ENCODE data around the gene ZNF207. TPM values are rescaled to one million over a fixed set of nuclear protein-coding genes. Genes with fewer than 3 reads are reported as not detected.
"Not testable (repeated sequence)": the region's sequence is repeated elsewhere in the genome, so short reads cannot be mapped to it uniquely, and the experiment has no call there.

ZNF207 gene
- total RNA-seq, 1 experiment from 2014 or later, result 188 TPM

DNA sequence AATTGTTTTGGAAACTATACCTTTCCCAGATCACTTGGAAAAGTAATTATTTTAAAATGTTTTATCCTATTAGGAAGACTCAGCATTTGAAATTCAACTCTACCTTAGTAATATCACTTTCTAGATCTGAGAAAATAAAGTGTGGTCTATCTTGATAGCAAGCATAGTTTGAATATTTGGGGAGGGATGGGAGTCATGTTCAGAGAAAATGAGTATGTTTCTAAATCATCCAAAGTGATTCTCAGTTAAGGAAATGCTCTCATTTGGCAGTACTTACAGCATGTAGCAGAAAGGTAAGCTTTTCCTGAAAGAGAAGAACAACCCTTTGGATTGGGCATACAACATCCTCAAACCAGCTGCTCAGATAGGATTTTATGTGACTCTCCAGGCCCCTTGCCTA lies 14.9 kb upstream of the ZNF207 start:
- DNase-seq (ENCODE audit: low spot score), result no peak

DNA sequence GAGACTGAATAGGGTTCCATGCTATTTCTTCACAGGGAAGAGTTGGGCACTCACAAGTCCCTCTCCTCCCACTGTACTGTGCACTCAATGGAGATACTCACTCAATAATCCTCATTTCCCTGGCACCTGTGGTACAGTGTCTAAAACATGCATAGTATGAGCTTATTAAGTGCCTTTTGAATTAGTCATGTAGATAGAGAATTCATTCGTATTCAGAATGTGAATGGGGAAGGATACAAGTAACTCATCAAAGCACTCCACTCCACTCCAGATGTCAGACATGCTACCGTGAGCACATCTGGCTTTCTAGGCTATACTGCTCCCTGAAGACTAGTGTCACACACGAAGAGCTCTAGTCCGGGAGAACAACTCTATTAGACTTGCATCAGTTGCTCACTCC lies 14.3 kb upstream of the ZNF207 start:
- DNase-seq (ENCODE audit: low spot score), result no peak

DNA sequence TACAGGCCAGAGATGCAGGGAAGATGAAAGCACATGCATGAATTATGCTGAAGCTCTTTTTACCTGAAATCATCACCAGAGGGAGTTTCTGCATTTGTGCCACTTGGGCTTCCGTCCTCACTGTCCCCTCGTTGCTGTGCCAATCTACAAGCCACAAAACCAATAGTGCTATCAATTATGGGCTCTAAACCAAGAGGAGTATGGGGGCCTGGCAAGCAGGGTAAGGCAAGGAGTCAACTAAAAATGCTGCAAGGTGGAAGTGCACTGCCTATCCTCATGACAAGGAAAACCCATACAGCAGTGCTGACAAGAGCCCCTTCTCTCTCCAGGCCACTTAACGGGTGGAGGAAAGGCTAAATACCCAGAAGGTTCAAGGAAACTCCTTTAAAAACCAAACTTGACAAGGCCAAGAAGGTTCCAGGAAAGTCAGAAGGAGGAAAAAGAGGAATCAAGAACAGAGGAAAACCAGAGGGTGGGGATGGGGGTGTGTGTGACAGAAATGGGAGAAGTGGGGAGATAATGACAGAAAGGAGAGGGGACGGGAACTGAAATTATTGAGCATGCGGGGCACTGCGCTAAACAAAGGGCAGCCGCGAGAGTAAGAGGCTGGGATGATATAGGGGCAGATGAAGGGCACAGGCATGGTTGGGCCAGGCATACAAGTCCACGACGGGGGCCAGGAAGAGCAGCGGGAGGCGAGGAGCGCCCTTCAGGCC lies 8.7 kb upstream of the ZNF207 start:
- peak; percentile 67 for DNase-seq (ENCODE audit: low spot score)

DNA sequence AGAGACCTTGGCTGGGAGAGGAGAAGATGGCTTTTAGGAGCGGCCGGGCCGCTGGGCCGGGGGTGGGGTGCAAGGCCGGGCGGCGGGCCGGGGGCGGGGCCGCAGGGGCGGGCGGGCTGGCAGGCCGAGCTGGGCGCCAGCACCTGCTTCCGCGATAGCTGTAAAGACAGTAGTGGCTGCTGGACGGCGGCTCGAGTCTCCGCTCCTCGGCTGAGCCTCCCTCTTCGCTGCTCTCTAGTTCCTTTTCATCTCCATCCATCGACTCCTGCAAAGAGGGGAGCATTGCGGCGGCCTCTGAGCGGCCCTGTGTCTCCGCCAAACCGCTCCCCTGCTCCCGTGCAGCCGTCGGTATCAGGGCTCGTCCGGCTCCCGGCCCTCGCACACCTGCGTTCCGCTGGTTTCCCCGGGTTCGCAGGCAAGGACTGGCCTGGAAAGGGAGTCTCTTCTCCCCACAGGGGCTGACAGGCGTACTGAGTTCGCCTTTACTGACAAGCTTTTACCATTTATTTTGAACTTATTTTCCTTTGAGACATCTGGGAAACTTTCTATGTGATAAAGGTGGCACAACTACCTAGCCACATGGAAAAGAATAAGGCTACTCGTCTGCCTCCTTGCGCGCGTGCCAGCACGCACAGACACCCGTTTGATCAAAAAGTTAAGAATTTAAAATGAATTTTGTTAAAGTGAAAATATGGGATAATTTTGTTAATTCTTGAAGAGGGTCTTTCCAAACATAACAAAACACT lies 7.9 kb upstream of the ZNF207 start, which contains the start of gene C17orf75:
C17orf75 (minus strand) TSS at position 317 of the 746 bp plus-strand sequence; CDS start at position 283, 34 bp downstream.
- peak; percentile 88 for DNase-seq (ENCODE audit: low spot score)

GRCh38 chr17:32342603-32343325 lies 7.2 kb upstream of the ZNF207 start:
- no peak for DNase-seq (ENCODE audit: low spot score)

GRCh38 chr17:32345951-32346600 lies 3.9 kb upstream of the ZNF207 start:
- DNase-seq (ENCODE audit: low spot score), result no peak

GRCh38 chr17:32348483-32348800 lies 1.5 kb upstream of the ZNF207 start:
- DNase-seq (ENCODE audit: low spot score), result no peak

DNA sequence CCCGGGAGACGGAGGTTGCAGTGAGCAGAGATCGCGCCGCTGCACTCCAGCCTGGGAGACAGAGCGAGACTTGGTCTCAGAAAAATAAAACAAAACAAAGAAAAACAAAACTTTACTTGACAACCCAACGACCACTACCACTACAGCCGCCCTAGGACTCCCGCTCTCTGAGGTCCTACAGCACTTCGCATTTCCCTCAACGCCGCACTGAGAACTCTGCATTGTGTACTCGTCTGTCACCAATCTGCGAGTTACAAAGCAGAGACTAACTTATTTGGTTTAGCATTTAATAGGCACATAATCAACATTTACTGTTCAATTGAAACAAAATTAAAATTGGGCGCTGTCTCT lies 479 bp upstream of the ZNF207 start:
- DNase-seq (ENCODE audit: low spot score), result no peak

DNA sequence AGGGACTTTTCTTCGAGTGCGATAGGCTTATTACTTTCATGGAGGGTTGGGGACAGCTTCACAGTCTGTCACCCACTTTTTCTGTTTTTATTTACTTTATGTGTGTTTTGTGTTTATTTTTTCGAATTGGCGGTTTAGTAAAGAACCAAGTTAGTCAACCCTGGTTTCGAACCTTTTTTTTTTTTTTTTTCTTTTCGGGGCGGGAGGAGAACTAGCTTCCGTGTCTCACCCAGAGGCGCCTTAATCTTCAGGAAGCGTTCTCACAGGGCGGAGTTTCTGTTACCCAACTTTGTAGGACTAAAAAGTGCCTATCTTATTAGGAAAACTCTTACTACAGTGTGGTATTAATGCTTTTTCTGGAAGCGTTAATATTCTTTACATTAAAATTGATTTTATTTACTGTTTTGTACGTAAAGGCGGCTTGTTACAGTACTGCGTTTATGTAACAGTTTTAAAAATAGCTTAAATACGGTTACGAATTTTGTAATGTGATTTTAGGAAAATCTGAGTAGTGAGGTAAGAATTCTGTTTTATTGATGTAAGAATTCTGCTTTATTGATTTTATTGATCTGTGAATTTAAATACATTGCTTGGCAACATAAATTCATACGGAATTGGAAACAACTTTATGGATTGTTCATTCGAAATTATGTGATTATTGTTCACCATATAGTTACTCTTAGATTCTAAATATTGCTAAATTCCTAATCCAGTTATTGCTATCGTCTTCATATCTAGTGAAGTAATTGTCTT lies 885 bp downstream of the ZNF207 start:
- DNase-seq (ENCODE audit: low spot score), result peak; percentile 80

- not testable (repeated sequence) for DNase-seq (ENCODE audit: low spot score)
Observed at GRCh38 chr17:32352734-32353133, 2.8 kb downstream of the ZNF207 start.

GRCh38 chr17:32355649-32356377 lies 5.9 kb downstream of the ZNF207 start:
- DNase-seq (ENCODE audit: low spot score), result no peak

- DNase-seq (ENCODE audit: low spot score), result no peak
Observed at GRCh38 chr17:32356378-32356743, 6.4 kb downstream of the ZNF207 start.

DNA sequence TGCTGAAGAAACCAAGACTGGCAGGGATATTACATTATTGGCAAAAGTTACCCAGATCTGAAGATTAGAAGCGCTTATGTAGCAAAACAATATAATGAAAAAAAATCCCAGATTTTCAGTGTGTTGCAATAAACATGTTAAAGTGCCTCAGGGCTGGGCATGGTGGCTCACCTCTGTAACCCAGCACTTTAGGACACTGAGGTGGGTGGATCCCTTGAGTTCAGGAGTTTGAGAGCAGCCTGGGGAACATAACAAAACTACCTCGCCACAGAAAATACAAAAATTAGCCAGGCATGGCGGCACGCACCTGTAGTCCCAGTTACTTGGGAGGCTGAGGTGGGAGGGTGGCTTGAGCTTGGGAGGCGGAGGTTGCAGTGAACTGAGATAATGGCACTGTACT lies 6.8 kb downstream of the ZNF207 start:
- DNase-seq (ENCODE audit: low spot score), result no peak

- no peak for DNase-seq (ENCODE audit: low spot score)
Observed at GRCh38 chr17:32357615-32358014, 7.7 kb downstream of the ZNF207 start.

DNA sequence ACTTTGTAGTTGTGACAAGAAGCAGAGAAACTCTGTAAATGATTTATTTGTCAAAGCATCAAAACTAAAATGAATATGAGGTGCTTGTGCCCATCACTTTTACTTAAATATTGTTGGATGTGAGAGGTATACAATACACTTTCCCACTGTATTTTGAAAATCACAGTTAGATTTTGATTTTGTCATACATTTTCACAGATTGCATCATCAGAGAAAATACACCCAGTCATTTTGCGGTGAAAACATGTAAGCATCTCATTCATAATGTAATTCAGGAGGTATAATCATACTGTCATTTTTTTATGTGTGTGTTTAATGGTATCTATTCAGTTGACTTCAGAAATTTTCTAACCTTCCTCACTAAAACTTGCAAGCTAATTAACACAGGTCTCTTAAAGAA lies 11.3 kb downstream of the ZNF207 start:
- no peak for DNase-seq (ENCODE audit: low spot score)

GRCh38 chr17:32370426-32370825 lies 20.5 kb downstream of the ZNF207 start:
- no peak for DNase-seq (ENCODE audit: low spot score)

DNA sequence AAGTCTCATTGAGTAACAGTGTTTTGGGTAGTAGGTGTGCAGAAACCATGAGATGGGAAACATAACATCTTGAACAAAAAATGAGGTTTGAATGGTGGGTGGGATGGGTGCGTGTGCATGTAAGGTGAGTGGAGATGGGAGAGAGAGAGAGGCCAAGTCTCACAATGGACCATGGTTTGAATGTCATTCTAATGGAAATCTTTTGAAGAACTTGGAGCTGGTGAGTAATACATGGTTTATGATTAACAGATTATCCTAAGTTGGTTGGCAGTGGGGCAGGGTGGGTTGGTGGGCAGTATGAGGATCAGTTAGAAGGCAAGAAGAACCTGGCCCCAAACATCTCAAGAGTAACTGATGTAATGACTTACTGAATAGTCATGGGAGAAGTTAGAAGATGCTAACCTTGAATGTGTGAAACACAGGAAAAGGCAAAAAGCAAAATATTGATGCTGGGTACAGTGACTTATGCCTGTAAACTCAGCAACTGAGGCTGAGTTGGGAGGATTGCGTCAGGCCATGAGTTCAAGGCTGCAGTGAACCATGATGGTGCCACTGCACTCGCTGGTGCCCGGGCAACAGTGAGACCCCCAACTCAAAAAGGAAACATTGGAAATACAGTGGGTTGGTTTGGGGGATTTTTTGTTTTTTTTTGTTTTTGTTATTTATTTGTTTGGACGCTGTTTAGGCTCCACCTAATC lies 32.7 kb downstream of the ZNF207 start:
- DNase-seq (ENCODE audit: low spot score), result no peak

DNA sequence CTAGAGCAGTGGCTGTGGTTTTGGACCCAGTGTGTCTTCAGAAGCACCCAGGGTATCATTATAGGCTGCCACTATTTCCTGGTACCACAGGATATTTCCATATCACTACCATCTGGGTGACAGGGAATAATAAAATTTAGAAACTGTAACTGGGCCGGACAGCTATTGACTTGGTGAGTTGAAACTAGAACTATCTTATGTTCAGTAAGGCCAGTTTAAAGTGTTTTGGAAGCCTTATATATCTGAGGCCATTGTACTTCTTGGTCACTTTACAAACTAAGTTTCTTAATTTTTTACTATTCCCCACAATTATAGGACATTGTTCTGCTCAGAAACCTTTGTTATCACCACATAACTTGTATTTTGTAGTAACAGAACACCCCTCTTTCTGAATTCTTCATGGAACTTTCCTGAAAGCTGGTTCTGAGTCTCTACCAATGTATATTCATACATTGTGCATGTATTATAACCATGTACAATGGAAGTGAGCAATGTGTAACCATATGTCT lies 34.0 kb downstream of the ZNF207 start:
- no peak for DNase-seq (ENCODE audit: low spot score)

DNA sequence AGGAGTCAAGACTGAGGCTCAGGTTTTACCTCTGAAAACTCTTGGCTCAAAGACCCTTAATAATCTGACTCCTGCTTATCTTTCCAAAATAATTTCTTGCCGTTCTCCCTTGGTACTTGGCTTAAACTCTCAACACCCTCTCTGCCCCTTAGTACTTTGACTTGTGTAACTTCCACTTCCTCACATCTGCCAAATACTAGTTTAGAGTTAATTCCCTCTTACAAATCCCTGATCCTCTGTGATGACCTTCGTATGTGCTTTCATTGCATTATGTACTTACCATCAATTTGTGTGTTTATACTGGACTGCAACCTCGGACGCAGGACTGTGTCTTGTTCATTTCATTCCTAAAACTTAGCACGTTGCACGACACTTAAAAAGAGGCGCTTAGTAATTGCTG lies 35.2 kb downstream of the ZNF207 start:
- no peak for DNase-seq (ENCODE audit: low spot score)

- no peak for DNase-seq (ENCODE audit: low spot score)
Observed at GRCh38 chr17:32385971-32386370, 36.0 kb downstream of the ZNF207 start.

All from HT-29 (cell line).